ENCODE results near the gene GALNT13.

GRCh38 chr2:154400563-154401290 is 529.0 kb downstream of the GALNT13 start:
- TF ChIP-seq POLR2A (IDR thresholded peaks at IDR 0.05; ENCODE audit: low read length) (no peak), GATA1 (IDR thresholded peaks at IDR 0.05; ENCODE audit: low read depth, low read length) (no peak)
